Inflammatory macrophage (primary cell): Measurements from ENCODE around the gene KCNQ1.
"Not testable (repeated sequence)": the region's sequence is repeated elsewhere in the genome, so short reads cannot be mapped to it uniquely, and the experiment has no call there.

Experiments used
- DNase-seq, 2 donors: peaks; one replicate each; pipeline ENCODE4 v3.0.0-alpha.2; 2020 to 2022

Gene KCNQ1

GRCh38 chr11:2474059-2474901, 29.5 kb downstream of the KCNQ1 start:
- DNase-seq: no peak

GRCh38 chr11:2475136-2475918, 30.5 kb downstream of the KCNQ1 start:
- DNase-seq: no peak

GRCh38 chr11:2477254-2477653, 32.4 kb downstream of the KCNQ1 start:
- no peak for DNase-seq

GRCh38 chr11:2477936-2478335, 33.1 kb downstream of the KCNQ1 start:
- DNase-seq: no peak

- DNase-seq: peak; percentile 15 to 39
Observed at GRCh38 chr11:2480067-2480873, 35.5 kb downstream of the KCNQ1 start.

- DNase-seq: peak; percentile 95 to 98
Observed at GRCh38 chr11:2480874-2481220, 36.0 kb downstream of the KCNQ1 start.

GRCh38 chr11:2481253-2481652, 36.4 kb downstream of the KCNQ1 start:
- DNase-seq: peak in 1 of 2 donors; percentile 21

- peak; percentile 22 to 30 for DNase-seq
Observed at GRCh38 chr11:2482204-2482603, 37.4 kb downstream of the KCNQ1 start.

GRCh38 chr11:2482745-2483144, 37.9 kb downstream of the KCNQ1 start:
- no peak for DNase-seq

GRCh38 chr11:2483426-2483825, 38.6 kb downstream of the KCNQ1 start:
- DNase-seq: no peak

GRCh38 chr11:2484576-2485125, 39.8 kb downstream of the KCNQ1 start:
- DNase-seq: no peak

GRCh38 chr11:2488004-2488403, 43.2 kb downstream of the KCNQ1 start:
- no peak for DNase-seq

- DNase-seq: peak in 1 of 2 donors; percentile 21
Observed at GRCh38 chr11:2489083-2489482, 44.3 kb downstream of the KCNQ1 start.

GRCh38 chr11:2497951-2498350, 53.1 kb downstream of the KCNQ1 start:
- not testable (repeated sequence) for DNase-seq

- no peak for DNase-seq
Observed at GRCh38 chr11:2498750-2499149, 53.9 kb downstream of the KCNQ1 start.

GRCh38 chr11:2507212-2507901, 62.5 kb downstream of the KCNQ1 start:
- no peak for DNase-seq

- DNase-seq: no peak
Observed at GRCh38 chr11:2507945-2508749, 63.3 kb downstream of the KCNQ1 start.

- DNase-seq: no peak
Observed at GRCh38 chr11:2508793-2509192, 64.0 kb downstream of the KCNQ1 start.

- no peak for DNase-seq
Observed at GRCh38 chr11:2509481-2510001, 64.7 kb downstream of the KCNQ1 start.

- DNase-seq: no peak
Observed at GRCh38 chr11:2510626-2511402, 66.0 kb downstream of the KCNQ1 start.
